Neural progenitor cell (in vitro differentiated cells): ENCODE measurements around the gene GNPAT. TPM values are rescaled to one million over a fixed set of nuclear protein-coding genes. Genes with fewer than 3 reads are reported as not detected.

Experiments
- DNase-seq: peaks from one replicate; pipeline ENCODE4 v3.0.0-alpha.2; 2016; ENCODE audit warnings: low spot score
- H2AFZ ChIP-seq: fragments of 200-600 bp; sonication (generic); replicated peaks from 2 replicates; pipeline ENCODE4 v1.6.1; 2016; ENCODE audit warnings: antibody characterized with exemption
- H3F3A ChIP-seq: fragments of 200-600 bp; sonication (generic); 2 replicates; pipeline ENCODE4 v1.6.1; 2016; ENCODE audit warnings: antibody characterized with exemption, low read depth
- H3K27ac ChIP-seq: fragments of 200-600 bp; sonication (generic); 2 replicates; pipeline ENCODE4 v1.5.1; 2016; ENCODE audit warnings: mild to moderate bottlenecking
- H3K27me3 ChIP-seq: fragments of 200-600 bp; sonication (generic); 2 replicates; pipeline ENCODE4 v1.6.1; 2016; ENCODE audit warnings: mild to moderate bottlenecking, moderate library complexity
- H3K36me3 ChIP-seq: fragments of 200-600 bp; sonication (generic); 2 replicates; pipeline ENCODE4 v1.5.1; 2016
- H3K4me1 ChIP-seq: fragments of 200-600 bp; sonication (generic); 2 replicates; pipeline ENCODE4 v1.6.1; 2016; ENCODE audit warnings: mixed run types
- H3K4me2 ChIP-seq: fragments of 200-600 bp; sonication (generic); 2 replicates; pipeline ENCODE4 v1.6.1; 2016
- H3K4me3 ChIP-seq: fragments of 200-600 bp; sonication (generic); 2 replicates; pipeline ENCODE4 v1.5.1; 2016
- H3K79me2 ChIP-seq: fragments of 200-600 bp; sonication (generic); 2 replicates; pipeline ENCODE4 v1.6.1; 2016; ENCODE audit warnings: low read depth
- H3K9ac ChIP-seq: fragments of 200-600 bp; sonication (generic); 2 replicates; pipeline ENCODE4 v1.6.1; 2016
- H3K9me3 ChIP-seq: fragments of 200-600 bp; sonication (generic); 2 replicates; pipeline ENCODE4 v1.5.1; 2016; ENCODE audit warnings: low read depth
- H4K20me1 ChIP-seq: fragments of 200-600 bp; sonication (generic); 2 replicates; pipeline ENCODE4 v1.6.1; 2016; ENCODE audit warnings: low read depth
- H3K27ac Mint-ChIP-seq: 3 replicates; pipeline ENCODE4 v1.8.0; 2021; ENCODE audit warnings: mixed read lengths
- H3K27me3 Mint-ChIP-seq: 2 replicates; pipeline ENCODE4 v1.8.0; 2022; ENCODE audit warnings: low read depth, mild to moderate bottlenecking, inconsistent platforms, moderate library complexity, mixed read lengths; ENCODE audit not compliant: insufficient read depth
- H3K36me3 Mint-ChIP-seq: 3 replicates; pipeline ENCODE4 v1.8.0; 2021; ENCODE audit warnings: mixed read lengths
- H3K4me1 Mint-ChIP-seq: 3 replicates; pipeline ENCODE4 v1.8.0; 2021; ENCODE audit warnings: mixed read lengths
- H3K4me3 Mint-ChIP-seq: 3 replicates; pipeline ENCODE4 v1.8.0; 2021; ENCODE audit warnings: mild to moderate bottlenecking, moderate library complexity, mixed read lengths
- H3K9me3 Mint-ChIP-seq: 3 replicates; pipeline ENCODE4 v1.8.0; 2020; ENCODE audit warnings: mixed read lengths
- CTCF ChIP-seq: fragments of 200-600 bp; sonication (generic); IDR thresholded peaks from 2 replicates; pipeline ENCODE4 v1.5.1; 2017; ENCODE audit warnings: antibody characterized with exemption, mild to moderate bottlenecking
- EZH2 ChIP-seq: fragments of 200-600 bp; sonication (generic); IDR thresholded peaks from 2 replicates; pipeline ENCODE4 v1.6.1; 2017; ENCODE audit warnings: antibody characterized with exemption, mild to moderate bottlenecking, moderate library complexity
- EZH2phosphoT487 ChIP-seq: fragments of 200-600 bp; sonication (generic); IDR thresholded peaks from 2 replicates; pipeline ENCODE4 v1.6.1; 2017; ENCODE audit warnings: antibody characterized with exemption
- total RNA-seq: library from RNA; depleted of rRNA; stranded (reverse); fragments of >200 nt; gene quantifications from 2 replicates; pipeline ENCODE4 v1.2.3, GENCODE V29; 2015; ENCODE audit warnings: low replicate concordance

The GNPAT gene
- total RNA-seq, 1 donor from 2014 or later, result 137 TPM

DNA sequence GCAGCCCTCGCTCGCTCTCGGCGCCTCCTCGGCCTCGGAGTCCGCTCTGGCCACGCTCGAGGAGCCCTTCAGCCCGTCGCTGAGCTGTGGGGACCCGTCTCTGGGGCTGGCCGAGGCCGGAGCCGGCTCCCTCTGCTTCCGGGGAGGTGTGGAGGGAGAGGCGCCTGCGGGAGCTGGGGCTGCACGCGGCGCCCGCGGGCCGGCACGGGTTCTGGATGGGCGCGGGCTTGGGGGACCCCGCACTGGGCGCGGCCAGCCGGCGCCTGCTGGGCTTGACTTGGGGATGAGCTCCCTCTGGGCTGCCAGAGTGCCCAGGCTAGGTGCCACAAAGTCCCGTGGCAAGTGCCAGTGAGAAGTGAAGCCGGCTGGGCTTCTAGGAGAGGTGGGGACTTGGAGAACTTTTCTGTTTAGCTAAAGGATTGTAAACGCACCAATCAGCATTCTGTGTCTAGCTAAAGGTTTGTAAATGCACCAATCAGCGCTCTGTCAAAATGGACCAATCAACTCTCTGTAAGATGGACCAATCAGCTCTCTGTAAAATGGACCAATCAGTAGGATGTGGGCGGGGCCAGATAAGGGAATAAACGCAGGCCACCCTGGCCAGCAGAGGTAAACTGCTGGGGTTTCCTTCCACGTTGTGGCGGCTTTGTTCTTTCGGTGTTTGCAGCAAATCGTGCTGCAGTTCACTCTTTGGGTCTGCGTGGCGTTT is 76.4 kb downstream of the GNPAT start:
- Histone ChIP-seq H3K79me2 (no peaks in the 10 kb centered on the region), H3K27ac (no peak overlapping the region), H3K9me3 (no peaks in the 10 kb centered on the region), H3K36me3 (no peaks in the 10 kb centered on the region), H3K27me3 (no peaks in the 10 kb centered on the region), H3F3A (no peaks in the 10 kb centered on the region), H3K4me1 (no peaks in the 10 kb centered on the region), H3K4me3 (no peak overlapping the region), H2AFZ (no peak overlapping the region), H4K20me1 (no peaks in the 10 kb centered on the region), H3K9ac (no peak overlapping the region), H3K4me2 (no peak overlapping the region)
- H3K9me3 Mint-ChIP-seq, result no peaks in the 10 kb centered on the region
- no peaks in the 10 kb centered on the region for H3K4me1 Mint-ChIP-seq
- DNase-seq, result no peak
- no peak overlapping the region for H3K27ac Mint-ChIP-seq
- peaks cover 5% of the 10 kb centered on the region for H3K27me3 Mint-ChIP-seq
- TF ChIP-seq CTCF (no peak), EZH2 (no peak)
- no peak overlapping the region for H3K4me3 Mint-ChIP-seq
- no peaks in the 10 kb centered on the region for H3K36me3 Mint-ChIP-seq

DNA sequence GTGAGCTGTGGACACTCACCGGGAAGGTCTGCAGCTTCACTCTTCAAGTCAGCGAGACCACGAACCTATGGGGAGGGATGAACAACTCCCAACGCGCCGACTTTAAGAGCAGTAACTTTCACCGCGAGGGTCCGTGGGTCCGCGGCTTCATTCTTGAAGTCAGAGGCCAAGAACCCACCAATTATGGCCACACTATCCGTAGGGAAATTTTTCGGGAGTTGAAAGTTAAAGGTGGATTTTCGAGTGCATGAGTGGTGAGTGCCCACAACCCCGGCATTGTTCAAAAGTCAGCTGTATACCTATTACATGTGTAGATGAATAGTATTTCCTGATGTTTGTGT is 77.0 kb downstream of the GNPAT start:
- no peak overlapping the region for H3K27ac Mint-ChIP-seq
- no peak overlapping the region for H3K4me2 ChIP-seq
- no peaks in the 10 kb centered on the region for H3K27me3 ChIP-seq
- peaks cover 5% of the 10 kb centered on the region for H3K27me3 Mint-ChIP-seq
- H4K20me1 ChIP-seq, result no peaks in the 10 kb centered on the region
- no peak overlapping the region for H2AFZ ChIP-seq
- H3K27ac ChIP-seq, result no peak overlapping the region
- no peak for DNase-seq
- H3K36me3 Mint-ChIP-seq, result no peaks in the 10 kb centered on the region
- no peaks in the 10 kb centered on the region for H3K9me3 Mint-ChIP-seq
- no peaks in the 10 kb centered on the region for H3F3A ChIP-seq
- H3K9ac ChIP-seq, result no peak overlapping the region
- no peaks in the 10 kb centered on the region for H3K36me3 ChIP-seq
- no peak overlapping the region for H3K4me3 ChIP-seq
- H3K79me2 ChIP-seq, result no peaks in the 10 kb centered on the region
- H3K9me3 ChIP-seq, result no peaks in the 10 kb centered on the region
- no peaks in the 10 kb centered on the region for H3K4me1 ChIP-seq
- H3K4me3 Mint-ChIP-seq, result no peak overlapping the region
- no peaks in the 10 kb centered on the region for H3K4me1 Mint-ChIP-seq
- TF ChIP-seq CTCF (no peak), EZH2phosphoT487 (no peak), EZH2 (no peak)

- no peak overlapping the region for H3K27ac Mint-ChIP-seq
- no peak overlapping the region for H2AFZ ChIP-seq
- no peaks in the 10 kb centered on the region for H3K27me3 ChIP-seq
Observed at GRCh38 chr1:231318568-231318967, 77.6 kb downstream of the GNPAT start.

More at GRCh38 chr1:231318568-231318967, 77.6 kb downstream of the GNPAT start:
- no peak for DNase-seq
- Histone ChIP-seq H3K9me3 (no peaks in the 10 kb centered on the region), H3K9ac (no peak overlapping the region), H3K79me2 (no peaks in the 10 kb centered on the region), H4K20me1 (no peaks in the 10 kb centered on the region), H3K4me1 (no peaks in the 10 kb centered on the region), H3K36me3 (no peaks in the 10 kb centered on the region), H3K4me3 (no peak overlapping the region), H3K4me2 (no peak overlapping the region), H3K27ac (no peak overlapping the region), H3F3A (no peaks in the 10 kb centered on the region)
- Mint-ChIP-seq H3K4me1 (no peaks in the 10 kb centered on the region), H3K4me3 (no peak overlapping the region), H3K36me3 (no peaks in the 10 kb centered on the region), H3K27me3 (peaks cover 5% of the 10 kb centered on the region), H3K9me3 (no peaks in the 10 kb centered on the region)
- TF ChIP-seq EZH2phosphoT487 (no peak), EZH2 (no peak), CTCF (no peak)
